ENCODE measurements around the gene CTCFL.
"Not testable (repeated sequence)": the region's sequence is repeated elsewhere in the genome, so short reads cannot be mapped to it uniquely, and the experiment has no call there.

Gene CTCFL

DNA sequence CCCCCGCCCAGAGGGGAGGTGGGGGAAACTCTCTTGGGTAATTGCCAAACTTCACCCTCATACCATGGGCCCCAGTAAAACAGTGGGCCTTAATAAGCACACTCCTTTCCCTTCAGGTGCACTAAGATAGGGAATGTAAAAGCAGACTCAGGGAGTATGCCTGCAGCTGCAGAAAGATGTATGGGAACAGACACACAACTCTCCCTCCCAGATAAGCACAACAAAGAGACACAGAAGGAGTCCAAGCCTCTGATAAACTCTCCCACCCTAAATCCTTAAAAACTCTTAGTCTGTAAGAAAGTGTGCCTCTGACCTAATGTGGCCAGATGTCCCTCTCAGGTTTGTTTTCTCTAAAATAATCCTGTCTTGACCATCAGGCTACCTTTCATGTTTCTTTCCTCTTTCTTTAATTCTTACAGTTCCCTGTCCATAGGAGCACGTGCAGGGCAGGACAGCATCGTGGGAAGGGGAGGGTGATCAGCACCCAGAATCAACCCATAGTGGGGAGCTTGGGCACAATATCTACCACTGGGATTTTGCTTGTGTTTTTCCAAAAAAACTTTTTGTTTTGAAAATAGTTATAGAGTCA lies 11.3 kb upstream of the CTCFL start:
- DNase-seq (ENCODE audit: low read depth in 2 of 2) = no peak

DNA sequence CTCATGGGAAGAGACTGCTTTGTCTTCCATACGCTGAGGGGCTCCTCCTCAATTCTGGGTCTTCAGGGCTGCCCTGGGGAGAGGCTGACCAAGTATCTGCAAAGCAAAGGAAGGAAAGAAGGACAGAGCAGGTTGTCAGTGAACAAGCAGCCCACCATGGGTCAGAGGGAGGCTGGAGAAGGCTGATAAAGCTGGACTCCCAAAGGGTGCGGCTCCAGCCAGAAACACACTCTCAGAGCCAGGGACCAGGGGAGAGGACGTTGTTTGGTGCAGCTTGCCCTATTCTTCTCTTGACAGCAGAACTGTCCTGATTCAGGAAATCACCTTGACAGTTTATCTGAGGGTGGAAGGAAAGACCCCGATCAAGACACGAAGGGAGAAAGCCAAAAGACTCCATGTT lies 10.4 kb upstream of the CTCFL start:
- DNase-seq (ENCODE audit: low read depth in 2 of 2) = no peak

DNA sequence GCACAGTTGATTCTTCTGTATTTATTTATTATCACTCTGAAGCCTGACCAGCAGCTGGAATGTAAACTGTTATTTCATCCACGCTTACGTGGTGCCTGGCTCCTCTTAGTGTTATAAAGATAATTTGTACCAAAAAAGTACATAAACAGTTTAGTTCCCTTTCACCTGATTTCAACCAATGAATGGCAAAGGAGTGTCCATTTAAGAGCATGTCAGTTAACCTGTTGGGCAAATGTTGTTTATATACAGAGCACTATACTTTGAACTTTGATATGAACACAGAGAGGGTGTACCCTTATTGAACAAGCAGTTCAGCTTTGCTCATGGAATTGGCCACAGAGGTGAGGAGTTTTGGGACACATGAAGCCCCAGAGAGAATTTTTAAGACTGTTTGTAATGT lies 7.2 kb upstream of the CTCFL start:
- no peak for DNase-seq (ENCODE audit: low read depth in 2 of 2)

DNA sequence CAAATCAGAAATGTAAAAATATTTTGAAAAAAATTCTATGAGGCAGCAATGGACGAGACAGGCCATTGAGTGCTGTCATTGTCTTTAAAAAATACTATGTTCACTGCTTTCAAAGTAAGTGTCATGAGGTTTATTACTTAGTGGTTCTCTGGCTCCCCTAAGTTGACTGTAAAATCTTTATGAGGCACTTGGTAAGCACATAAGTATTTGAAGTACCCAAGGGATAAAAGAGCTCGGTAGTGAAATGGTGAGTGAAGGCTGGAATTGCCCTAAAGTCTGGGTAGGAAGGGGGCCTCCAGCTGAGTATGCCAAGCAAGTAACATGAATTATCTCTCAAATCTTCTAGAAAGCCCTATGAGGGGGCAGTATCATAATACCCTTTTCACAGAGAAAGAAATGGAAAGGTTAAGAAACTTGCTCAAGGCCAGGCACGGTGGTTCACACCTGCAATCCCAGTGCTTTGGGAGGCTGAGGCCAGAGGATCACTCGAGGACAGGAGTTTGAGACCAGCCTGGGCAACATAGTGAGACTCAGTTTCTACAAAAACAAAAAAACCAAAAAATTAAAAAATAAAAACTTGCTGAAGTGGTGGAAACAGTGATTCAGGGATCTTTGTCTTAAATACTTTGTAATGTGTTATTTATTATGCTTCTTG lies 5.5 kb upstream of the CTCFL start:
- DNase-seq (ENCODE audit: low read depth in 2 of 2) = no peak

DNA sequence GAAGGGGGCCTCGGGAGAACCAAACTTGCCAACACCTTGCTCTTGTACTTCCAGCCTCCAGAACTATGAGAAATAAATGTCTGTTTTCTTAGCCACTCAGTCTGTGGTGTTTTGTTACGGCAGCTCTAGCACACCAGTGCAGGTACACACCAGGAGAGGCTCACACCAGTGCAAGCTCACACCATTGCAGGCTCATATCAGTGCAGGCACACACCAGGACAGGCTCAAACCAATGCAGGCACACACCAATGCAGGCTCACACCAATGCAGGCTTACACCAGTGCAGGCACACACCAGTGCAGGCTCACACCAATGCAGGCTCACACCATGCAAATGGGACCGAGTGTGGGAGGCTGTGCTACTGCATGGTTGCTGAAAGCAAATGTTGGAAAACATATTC lies 4.9 kb upstream of the CTCFL start:
- DNase-seq (ENCODE audit: low read depth in 2 of 2) = no peak

DNA sequence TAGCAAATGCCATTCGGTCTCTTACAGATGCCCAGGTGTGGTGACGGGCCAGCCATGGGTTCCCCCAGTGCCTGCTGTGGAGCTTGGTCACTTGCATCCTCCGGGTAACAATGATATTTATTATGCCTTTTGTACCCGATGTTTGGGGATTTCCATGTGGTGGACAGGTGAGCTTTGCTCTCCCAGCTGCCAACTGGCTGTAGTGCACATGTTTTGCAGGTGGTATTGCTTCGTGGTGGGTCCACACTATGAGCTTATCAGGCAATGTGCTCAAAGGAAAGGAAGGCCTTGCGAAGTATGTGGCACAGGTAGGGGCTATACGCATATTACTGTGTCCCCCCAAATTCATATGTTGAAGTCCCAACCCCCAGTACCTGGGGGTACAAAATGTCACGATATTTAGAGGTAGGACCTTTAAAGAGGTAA lies 4.2 kb upstream of the CTCFL start:
- no peak for DNase-seq (ENCODE audit: low read depth in 2 of 2)

DNA sequence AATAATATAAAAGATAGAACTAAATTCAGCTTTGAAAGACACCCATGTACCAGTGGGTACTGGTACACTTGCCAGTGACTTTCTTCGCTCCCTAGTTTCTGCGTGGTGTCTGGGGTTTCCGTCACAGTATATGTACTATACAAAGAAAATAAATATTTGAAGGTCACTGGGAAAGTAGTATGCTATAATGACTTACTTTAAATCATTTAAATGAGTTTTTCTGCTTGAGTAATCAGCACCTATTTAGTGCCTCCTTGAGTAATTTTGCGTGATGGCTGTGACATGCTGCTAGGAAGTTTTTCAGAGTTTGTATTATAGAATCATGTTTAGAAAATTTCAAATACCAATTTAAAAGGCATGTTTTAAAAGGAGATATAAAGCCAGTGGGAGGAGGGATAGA lies 3.2 kb upstream of the CTCFL start:
- DNase-seq (ENCODE audit: low read depth in 2 of 2) = no peak

DNA sequence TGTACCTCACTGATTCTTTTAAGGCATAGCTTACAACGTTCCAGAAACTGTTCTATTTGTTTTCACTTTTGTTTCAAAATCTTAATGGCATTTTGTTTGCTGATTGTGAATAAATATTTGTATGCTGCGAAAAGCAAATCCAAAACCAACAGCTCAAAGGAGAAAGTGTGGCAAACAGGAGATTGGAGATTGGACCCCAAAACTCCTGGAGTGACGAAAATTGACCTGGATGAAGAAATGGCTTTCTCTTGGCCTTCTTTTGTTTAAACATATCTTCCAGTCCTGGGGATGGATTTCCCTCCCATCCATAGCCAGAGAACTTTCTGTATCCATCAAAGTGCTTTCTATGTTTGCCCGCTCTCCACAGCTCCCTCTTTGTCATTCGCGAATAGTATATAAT lies 2.8 kb upstream of the CTCFL start:
- DNase-seq (ENCODE audit: low read depth in 2 of 2) = no peak

DNA sequence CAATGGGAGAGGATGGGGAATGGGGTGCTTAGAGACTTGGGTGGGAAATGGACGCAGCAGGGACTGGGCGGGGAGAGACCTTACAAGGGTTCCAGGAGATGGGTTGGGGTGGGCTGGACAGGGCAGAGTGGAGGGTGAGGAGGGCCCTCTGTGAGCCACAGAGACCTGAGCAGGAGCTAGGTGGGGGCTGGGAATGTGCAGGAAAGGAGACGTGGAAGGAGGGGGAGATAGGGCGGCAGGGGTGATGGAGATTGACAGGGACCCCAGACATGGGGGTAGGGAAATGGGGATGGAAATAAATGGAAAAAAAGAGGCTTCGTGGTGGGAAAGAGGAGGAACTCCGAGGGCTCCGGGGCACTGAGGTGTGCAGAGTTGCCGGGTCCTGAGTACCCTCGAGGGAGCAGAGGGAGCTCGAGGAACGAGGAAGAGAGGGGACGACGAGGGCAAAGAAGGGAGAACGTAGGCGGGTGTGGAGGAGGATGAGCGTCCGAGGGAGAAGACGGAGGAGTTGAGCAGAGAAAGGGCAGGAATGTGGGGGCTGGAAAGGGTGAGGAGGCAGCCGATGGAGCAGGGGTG lies 2.0 kb upstream of the CTCFL start:
- DNase-seq (ENCODE audit: low read depth in 2 of 2) = no peak

DNA sequence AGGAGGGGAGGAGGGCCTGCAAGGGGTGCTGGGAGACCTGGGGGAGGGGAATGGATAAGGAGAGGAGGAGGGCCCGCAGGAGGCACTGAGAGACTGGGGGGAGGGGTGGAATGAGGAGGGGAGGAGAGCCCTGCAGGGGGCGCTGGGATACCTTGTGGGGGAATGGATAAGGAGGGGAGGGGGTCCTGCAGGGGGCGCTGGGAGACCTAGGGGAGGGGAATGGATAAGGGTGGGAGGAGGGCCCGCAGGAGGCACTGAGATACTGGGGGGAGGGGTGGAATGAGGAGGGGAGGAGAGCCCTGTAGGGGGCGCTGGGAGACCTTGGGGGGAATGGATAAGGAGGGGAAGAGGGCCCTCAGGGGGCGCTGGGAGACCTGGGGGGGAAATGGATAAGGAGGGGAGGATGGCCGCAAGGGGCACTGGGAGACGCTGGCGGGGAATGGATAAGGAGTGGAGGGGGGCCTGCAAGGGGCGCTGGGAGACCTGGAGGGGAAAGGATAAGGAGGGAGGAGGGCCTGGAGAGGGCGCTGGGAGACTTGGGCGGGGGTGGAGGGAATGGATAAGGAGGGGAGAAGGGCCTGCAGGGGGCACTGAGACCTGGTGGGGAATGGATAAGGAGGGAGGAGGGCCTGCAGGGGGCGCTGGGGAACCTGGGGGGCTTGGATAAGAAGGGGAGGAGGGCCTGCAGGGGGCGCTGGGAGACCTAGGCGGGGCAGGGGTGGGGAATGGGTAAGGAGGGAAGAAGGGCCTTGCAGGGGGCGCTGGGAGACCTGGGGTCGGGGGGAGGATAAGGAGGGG lies 1.3 kb upstream of the CTCFL start:
- no peak for DNase-seq (ENCODE audit: low read depth in 2 of 2)

DNA sequence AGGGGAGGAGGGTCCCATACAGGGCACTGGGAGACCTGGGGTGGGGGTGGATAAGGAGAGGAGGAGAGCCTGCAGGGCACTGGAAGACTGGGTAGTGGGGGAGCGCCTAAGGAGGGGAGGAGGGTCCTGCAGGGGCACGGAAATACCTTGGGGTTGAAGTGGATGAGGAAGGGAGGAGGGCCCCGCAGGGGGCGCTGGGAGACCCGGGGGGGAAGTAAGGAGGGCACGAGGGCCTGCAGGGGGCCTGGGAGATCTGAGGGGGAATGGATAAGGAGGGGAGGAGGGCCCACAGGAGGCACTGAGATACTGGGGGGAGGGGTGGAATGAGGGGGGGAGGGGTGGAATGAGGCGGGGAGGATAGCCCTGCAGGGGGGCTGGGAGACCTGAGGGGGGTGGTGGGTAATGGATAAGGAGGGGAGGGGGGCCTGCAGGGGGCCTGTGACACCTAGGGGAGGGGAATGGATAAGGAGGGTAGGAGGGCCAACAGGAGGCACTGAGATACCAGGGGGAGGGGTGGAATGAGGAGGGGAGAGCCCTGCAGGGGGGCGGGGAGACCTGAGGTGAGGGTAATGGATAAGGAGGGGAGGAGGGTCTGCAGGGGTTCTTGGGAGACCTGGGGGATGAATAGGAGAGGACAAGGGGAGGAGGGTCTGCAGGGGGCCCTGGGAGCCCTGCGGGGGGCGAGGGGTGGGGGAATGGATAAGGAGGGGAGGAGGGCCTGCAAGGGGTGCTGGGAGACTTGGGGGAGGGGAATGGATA lies 567 bp upstream of the CTCFL start:
- DNase-seq (ENCODE audit: low read depth in 2 of 2) = no peak

DNA sequence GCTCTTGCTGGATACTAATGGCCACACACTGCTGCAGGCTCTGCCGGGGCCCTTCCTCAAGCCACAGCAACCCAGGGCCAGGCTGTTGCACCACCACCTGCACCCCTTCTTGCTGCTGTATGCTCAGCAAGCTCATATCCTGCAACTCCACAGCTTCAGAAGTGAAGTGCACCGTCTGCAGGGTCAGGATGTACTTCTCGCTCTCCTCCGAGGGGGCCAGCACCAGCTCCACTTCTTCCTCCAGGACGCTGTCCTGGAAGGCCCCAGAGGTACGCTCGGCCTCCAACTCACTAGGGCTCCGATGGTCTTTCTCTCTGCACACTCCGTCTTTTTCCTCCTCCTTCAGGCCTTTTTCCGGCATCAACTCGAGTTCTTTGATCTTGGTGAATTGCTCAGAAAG lies 1.2 kb downstream of the CTCFL start:
- DNase-seq (ENCODE audit: low read depth in 2 of 2) = no peak

DNA sequence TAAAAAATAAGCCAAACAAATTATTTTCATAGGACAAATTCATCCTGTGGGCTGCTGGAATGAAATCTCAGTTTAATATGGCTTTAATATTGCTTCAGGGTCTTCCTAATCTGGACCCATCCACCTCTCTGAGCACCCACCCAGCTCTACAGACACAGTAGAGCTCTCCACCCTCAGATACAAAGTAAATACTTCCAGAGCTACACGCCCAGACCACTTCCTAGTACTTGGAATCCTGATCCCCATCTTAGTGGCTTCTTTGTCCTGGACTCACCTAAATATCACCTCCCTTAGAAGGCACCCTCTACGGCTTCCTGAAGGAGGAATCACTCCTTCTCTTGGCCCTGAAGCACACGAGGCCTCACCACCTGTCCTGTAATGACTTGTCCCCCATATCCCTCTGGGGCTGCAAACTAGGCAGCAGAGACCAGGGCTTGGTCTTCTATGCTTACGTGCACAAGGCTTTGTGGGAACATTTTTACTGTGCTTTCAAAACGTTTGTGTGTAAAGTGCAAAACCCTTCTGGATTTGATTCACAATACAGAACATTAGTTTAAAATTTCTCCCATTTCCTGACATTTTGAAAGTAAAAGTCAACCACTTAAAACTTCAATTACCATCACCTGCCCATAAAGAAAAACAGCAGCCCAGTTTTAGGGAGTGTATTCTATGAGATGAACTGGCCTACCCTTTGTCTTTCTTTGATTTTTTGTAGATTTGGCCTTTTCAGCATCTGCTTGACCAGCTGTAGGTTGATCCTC lies 2.4 kb downstream of the CTCFL start:
- DNase-seq (ENCODE audit: low read depth in 2 of 2) = no peak

DNA sequence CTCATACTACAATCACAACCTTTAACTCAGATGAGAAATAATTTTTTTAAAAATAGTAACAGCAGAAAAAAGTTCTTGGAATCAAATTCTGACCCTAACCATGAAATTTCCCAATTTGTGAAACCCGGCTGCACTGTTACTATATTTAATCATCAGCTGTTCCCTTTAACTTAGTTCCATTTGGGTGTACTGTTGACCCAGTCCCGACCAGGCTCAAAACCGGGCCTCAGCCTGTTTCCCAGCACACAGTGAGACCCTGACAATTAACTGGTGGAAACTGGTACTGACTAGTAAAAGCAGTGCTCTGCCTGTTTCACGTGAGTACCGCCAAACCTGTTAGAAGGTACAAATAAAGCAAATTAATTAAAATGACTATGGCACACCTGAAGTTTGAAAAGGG lies 7.0 kb downstream of the CTCFL start:
- no peak for DNase-seq (ENCODE audit: low read depth in 2 of 2)

DNA sequence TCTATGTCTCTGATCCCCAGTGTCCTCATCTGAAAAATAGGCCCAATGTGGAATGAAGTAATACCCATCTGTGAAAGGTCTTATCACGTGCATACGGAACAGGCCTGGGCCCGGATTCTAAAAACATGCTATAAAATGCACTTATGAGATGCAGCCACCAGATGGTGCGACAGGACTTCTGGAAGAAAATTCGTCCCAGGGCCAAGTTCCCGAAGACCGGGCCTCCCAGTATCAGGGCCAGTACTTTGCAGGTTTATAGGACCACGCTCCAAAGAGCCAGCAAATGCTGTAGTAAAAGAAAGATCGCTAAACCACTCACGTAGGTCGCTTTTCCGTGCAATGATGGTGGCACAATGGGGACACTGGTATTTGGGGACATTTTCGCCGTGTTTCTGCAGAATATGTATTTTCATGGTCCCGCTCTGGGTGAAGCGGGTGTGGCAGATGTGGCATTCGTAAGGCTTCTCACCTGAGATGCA lies 10.6 kb downstream of the CTCFL start:
- DNase-seq (ENCODE audit: low read depth in 2 of 2) = peak in 1 of 2 experiments; percentile 22

DNA sequence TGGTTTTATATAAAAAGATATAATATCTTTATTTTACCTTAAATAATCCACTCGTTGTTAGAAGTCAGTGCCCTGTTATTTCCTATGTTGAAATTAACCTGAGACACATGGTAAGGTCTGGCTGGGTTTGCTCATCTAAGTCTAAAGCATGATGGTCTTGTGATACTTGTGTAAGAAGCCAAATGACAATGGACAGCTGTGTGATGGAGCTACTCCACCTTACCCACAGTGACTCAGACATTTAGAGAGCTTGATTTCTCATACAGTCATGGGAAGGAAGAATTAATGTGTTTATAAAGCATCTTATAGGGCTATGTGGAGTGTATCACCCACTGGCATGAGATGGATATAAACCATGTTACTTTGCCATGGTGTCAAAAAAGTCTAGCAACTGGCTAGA lies 11.7 kb downstream of the CTCFL start:
- DNase-seq (ENCODE audit: low read depth in 2 of 2) = no peak

DNA sequence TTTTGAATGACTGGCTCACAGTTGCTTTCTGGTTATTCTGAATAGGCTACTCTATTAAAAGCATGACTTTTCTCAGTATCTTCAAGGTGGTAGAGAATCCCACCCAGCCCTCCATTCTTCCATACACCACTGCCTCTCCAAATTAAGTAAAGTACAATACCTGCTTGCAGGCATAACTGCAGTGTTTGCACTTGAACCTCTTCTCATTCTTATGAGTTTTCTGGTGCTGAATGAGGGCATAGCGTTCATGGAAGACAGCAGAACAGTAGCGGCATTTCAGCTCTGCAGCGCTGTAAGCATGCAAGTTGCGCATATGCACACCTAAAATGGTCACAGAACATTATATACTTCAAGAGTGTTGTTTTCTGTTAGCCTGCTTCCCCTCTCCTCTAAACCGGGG lies 12.5 kb downstream of the CTCFL start:
- no peak for DNase-seq (ENCODE audit: low read depth in 2 of 2)

DNA sequence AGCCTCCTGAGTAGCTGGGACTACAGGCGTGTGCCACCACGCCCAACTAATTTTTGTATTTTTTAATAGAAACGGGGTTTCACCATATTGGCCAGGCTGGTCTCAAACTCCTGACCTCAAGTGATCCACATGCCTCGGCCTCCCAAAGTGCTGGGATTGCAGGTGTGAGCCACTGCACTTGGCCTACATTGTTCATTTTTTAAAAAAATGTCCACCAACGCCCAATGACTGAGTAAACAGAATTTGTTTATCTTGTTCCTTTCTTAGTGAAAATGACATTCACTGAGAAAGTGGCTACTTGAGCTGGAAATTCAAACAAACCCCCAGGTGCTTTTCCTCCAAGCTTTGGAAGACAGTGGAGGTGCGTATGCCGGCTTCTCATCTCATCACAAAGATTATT lies 13.2 kb downstream of the CTCFL start:
- not testable (repeated sequence) for DNase-seq (ENCODE audit: low read depth in 2 of 2)

DNA sequence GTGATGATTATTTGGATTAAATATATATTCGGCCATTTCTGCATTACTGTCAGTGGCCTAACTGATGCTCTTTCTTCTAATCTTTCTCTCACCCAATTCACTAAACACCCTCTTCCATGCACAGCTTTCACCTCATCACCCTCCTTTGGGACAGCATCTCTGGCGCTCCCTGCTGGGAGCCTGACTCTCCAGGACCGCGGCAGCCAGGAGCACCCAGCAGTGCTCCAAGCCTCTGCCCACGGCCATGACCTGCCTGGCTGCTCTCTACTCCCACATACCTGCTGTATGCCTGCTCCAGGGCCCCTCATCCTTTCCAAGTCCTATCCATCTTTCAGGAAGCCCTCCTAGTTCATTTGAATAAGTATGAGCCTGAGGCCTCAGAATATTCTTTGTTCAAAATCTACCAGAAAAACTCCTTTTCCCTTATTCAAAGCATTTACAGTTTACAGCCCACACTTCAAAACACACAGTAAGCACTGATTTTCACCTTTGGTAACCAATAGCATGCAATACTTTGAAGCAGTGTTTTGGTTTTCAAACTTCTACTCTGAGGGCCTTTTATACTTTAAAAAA lies 15.2 kb downstream of the CTCFL start:
- no peak for DNase-seq (ENCODE audit: low read depth in 2 of 2)

DNA sequence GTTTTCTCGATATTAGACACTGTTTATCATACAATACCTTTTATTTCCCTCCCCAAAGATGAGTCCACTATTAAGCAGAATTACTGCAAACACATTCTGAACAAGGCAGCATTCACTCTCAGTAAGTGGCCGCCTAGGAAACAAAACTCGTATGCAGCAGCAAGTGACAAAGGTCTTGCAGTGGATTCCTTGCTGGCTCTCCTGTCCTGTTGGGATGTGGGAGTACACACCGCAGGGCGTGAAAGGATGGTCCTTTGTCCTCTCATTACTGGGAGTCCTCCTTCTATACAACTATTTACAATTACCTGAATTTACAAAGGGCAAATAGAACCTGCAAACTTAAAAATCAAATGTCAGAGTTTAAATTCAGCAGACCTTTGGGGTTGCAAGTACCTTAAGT lies 16.1 kb downstream of the CTCFL start:
- no peak for DNase-seq (ENCODE audit: low read depth in 2 of 2)

DNA sequence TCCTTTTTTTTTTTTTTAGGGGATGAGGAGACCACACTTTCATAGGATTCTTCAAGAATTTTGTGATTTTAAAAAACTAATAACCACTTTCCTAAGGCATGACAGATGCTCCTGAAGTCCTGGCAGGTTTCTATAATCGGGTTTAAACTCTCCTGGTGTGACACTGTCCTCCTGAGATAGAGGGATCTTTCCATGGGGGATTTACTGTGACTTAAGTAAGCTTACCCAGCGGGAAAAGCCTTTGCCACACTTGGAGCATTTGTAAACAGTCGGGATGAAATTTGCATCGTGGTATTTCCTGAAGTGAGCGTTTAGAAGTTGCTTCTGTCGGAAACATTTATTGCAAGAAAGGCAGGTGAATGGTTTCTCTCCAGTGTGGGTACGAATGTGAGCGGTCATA lies 16.6 kb downstream of the CTCFL start:
- DNase-seq (ENCODE audit: low read depth in 2 of 2) = no peak
